Measurements from ENCODE around the gene TMEM190.

DNA sequence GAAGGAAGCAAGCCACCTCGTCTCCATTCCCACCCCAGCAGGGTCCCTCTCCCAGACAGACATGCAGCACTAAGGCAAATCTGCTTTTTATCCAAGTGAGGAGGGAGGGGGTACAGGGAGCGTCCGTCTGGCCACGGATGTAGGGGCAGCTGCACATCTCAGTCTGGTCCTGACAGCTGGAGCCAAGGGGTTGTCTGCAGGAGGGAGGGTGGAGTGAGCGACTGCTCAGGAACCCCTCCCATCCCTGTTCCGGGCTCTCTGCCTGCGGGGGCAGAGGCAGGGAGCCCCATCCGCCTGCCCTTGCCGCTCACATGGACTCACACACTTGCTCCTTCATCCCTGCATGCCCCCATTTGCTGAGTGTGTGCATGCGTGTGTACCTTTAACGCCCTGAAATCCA, 2.5 kb downstream of the TMEM190 start:
- TF ChIP-seq REST (IDR thresholded peaks at IDR 0.05; ENCODE audit: low read depth) (no peak), RAD21 (IDR thresholded peaks at IDR 0.05; ENCODE audit: low read depth) (no peak), TAF1 (IDR thresholded peaks at IDR 0.05; ENCODE audit: low read depth) (no peak), EP300 (IDR thresholded peaks at IDR 0.05; ENCODE audit: borderline replicate concordance) (no peak), CEBPB (IDR thresholded peaks at IDR 0.05) (no peak)

Data from Ishikawa (cell line).